Fibroblast of villous mesenchyme (primary cell): Measurements from ENCODE around the gene ARAP1. TPM values are rescaled to one million over a fixed set of nuclear protein-coding genes. Genes with fewer than 3 reads are reported as not detected.
"Not testable (repeated sequence)": the region's sequence is repeated elsewhere in the genome, so short reads cannot be mapped to it uniquely, and the experiment has no call there.

Experiments used
- DNase-seq: peaks from one replicate; pipeline ENCODE4 v3.0.0-alpha.2; 2010; ENCODE audit warnings: low read depth
- H3K4me3 ChIP-seq: 2 replicates; pipeline ENCODE4 v1.5.1; 2011; ENCODE audit warnings: low read depth, mild to moderate bottlenecking, low read length
- CTCF ChIP-seq: IDR thresholded peaks from 2 replicates; pipeline ENCODE4 v1.5.1; 2012; ENCODE audit warnings: low read depth, mild to moderate bottlenecking, low read length; ENCODE audit not compliant: insufficient read depth
- total RNA-seq: library from RNA; depleted of rRNA; stranded (reverse); fragments of >200 nt; gene quantifications from 2 replicates; pipeline ENCODE4 v1.2.3, GENCODE V29; 2012

Gene ARAP1
- total RNA-seq = 73.0 and 77.0 TPM in 2 replicates

- TF ChIP-seq CTCF = no peak
- H3K4me3 ChIP-seq = peak within 1 kb of the TSS; percentile 88
- peak; percentile 70 for DNase-seq
Measured at GRCh38 chr11:72752088-72752914, at the start of gene ARAP1. Gene ARAP1 (minus strand): TSS chr11:72752408. CDS start chr11:72727128, 25,280 bp downstream.

GRCh38 chr11:72799441-72799840 lies 47.2 kb upstream of the ARAP1 start:
- TF ChIP-seq CTCF = no peak
- DNase-seq = peak; percentile 14

GRCh38 chr11:72798361-72798760 lies 46.2 kb upstream of the ARAP1 start:
- no peak for DNase-seq
- TF ChIP-seq CTCF = no peak
- no peak overlapping the region for H3K4me3 ChIP-seq

More at GRCh38 chr11:72799441-72799840, 47.2 kb upstream of the ARAP1 start:
- H3K4me3 ChIP-seq = no peak overlapping the region

GRCh38 chr11:72793425-72794367 lies 41.5 kb upstream of the ARAP1 start, which contains the start of gene STARD10:
Gene STARD10 (minus strand): TSS chr11:72794047. CDS start chr11:72781181, 12,866 bp downstream.
- peak; percentile 92 for TF ChIP-seq CTCF
- peak; percentile 96 for DNase-seq
- peak within 1 kb of the TSS; percentile 84 for H3K4me3 ChIP-seq

- H3K4me3 ChIP-seq = peak overlapping the region; percentile 34
- DNase-seq = no peak
- TF ChIP-seq CTCF = no peak
Measured at GRCh38 chr11:72793076-72793424, 40.8 kb upstream of the ARAP1 start.

GRCh38 chr11:72792437-72793021 lies 40.3 kb upstream of the ARAP1 start:
- no peak overlapping the region for H3K4me3 ChIP-seq
- no peak for TF ChIP-seq CTCF
- DNase-seq = no peak

GRCh38 chr11:72791228-72791627 lies 39.0 kb upstream of the ARAP1 start:
- not testable (repeated sequence) for H3K4me3 ChIP-seq, DNase-seq
